PC-9 (cell line): ENCODE measurements around the gene RNF166.

ENCODE experiments used
- EZH2 ChIP-seq: fragments of 200-600 bp; sonication (generic); IDR thresholded peaks from 2 replicates; pipeline ENCODE4 v1.8.0; 2017; ENCODE audit warnings: antibody characterized with exemption, low read depth
- TF ChIP-seq, protein P1 (sequence below): fragments of 200-600 bp; sonication (generic); conservative IDR thresholded peaks from 2 replicates; pipeline ENCODE4 v1.6.1; 2017; ENCODE audit warnings: mixed run types, antibody characterized with exemption, mild to moderate bottlenecking, moderate library complexity

DNA sequence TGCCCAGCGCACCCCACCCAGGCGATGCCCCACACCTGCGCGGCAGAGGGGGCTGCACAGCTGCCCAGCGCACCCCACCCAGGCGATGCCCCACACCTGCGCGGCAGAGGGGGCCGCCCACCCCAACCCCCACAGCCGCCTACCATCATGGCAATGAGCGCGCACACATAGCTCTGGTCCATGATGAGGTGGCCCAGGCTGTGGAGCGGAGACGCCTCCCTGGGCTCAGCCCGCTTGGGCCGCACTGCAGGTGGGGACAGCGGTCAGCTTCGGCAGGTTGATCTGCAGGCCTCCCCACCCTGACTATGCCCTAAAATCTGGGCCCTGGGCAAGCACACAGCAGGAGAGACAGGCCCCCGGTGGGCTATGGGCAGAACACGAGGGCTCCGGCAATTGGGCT lies 30.3 kb upstream of the RNF166 start:
- TF ChIP-seq, protein P1, sequence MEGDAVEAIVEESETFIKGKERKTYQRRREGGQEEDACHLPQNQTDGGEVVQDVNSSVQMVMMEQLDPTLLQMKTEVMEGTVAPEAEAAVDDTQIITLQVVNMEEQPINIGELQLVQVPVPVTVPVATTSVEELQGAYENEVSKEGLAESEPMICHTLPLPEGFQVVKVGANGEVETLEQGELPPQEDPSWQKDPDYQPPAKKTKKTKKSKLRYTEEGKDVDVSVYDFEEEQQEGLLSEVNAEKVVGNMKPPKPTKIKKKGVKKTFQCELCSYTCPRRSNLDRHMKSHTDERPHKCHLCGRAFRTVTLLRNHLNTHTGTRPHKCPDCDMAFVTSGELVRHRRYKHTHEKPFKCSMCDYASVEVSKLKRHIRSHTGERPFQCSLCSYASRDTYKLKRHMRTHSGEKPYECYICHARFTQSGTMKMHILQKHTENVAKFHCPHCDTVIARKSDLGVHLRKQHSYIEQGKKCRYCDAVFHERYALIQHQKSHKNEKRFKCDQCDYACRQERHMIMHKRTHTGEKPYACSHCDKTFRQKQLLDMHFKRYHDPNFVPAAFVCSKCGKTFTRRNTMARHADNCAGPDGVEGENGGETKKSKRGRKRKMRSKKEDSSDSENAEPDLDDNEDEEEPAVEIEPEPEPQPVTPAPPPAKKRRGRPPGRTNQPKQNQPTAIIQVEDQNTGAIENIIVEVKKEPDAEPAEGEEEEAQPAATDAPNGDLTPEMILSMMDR: no peak
- TF ChIP-seq EZH2: no peak
